HG02885 (cell line): ENCODE measurements around the gene SERPINB13.
"Not testable (repeated sequence)": the region's sequence is repeated elsewhere in the genome, so short reads cannot be mapped to it uniquely, and the experiment has no call there.

Experiments used
- ATAC-seq: cut with Tn5 transposase; IDR thresholded peaks from one replicate; pipeline ENCODE4 v1.9.1; 2021; ENCODE audit warnings: mild to moderate bottlenecking; ENCODE audit not compliant: unreplicated experiment, poor library complexity

Gene SERPINB13

GRCh38 chr18:63644142-63644541, 57.0 kb downstream of the SERPINB13 start, which contains the start of gene SERPINB4:
Gene SERPINB4 (minus strand): TSS chr18:63644256. CDS start chr18:63643577, 679 bp downstream.
- ATAC-seq, result not testable (repeated sequence)

DNA sequence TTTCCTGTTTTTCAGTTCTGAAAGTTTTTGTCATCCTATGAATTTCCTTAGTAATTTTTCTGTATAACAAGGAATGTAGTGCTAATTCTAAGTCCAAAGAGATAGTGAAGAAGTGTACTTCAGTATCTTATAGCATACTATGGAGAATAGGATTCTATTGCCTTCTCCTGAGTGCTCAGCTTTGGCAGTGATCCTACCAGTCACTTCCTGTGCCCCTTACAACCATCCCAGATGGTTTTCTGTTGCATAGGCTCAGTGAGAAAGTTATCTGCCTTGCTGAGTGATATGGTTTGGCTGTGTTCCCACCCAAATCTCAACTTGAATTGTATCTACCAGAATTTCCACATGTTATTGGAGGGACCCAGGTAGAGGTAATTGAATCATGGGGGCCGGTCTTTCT, 57.6 kb downstream of the SERPINB13 start:
- ATAC-seq, result not testable (repeated sequence)

GRCh38 chr18:63646936-63647335, 59.8 kb downstream of the SERPINB13 start:
- no peak for ATAC-seq

DNA sequence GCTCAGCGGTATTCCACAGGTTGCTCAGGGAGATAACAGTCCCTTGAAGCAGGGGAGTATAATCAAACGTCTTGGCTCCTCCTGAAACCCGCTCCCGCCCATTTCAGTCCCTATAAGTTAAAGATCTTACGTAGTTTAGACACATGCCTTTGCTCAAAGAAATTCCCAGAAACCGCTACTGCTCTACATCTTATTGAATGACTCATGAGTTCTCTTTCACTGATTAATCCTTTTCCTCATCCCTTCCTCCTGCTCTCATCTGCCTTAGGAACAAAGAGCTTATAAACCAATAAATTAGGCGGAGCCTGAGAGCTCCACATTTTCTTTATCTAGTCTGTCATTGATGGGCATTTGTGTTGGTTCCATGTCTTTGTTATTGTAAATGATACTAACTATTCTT, 61.1 kb downstream of the SERPINB13 start:
- no peak for ATAC-seq
